GM19023 (cell line): ENCODE results near the gene COQ8A.

Experiments
- ATAC-seq: cut with Tn5 transposase; IDR thresholded peaks from one replicate; pipeline ENCODE4 v1.9.1; 2021; ENCODE audit warnings: mild to moderate bottlenecking, moderate library complexity; ENCODE audit not compliant: unreplicated experiment

Gene COQ8A

DNA sequence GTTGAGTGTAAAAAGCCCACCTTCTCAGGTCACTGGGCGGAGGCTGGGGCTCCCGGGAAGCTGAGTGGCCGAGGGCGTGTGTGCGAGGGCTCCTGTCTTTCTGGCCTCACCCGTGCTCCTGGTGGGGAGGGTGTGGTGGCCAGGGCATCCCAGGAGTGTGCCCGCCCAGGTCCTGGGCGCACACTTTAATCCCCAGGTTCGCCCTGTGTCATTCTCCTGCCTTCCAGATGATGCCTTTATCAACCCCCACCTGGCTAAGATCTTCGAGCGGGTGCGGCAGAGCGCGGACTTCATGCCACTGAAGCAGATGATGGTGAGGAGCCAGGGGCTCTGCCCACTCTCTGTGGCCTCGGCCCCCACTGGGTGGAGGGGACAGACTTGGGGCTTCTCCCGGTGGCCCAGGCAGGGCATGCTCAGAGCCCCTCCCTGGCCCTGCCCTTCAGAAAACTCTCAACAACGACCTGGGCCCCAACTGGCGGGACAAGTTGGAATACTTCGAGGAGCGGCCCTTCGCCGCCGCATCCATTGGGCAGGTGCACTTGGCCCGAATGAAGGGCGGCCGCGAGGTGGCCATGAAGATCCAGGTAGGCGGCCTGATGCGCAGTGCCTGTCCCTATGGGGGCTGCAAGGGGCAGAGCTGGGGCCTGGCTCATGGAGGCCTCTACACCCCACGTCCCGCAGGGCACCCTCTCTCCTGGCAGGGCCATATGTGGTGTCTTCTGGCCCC, 42.5 kb downstream of the COQ8A start:
- no peak for ATAC-seq

GRCh38 chr1:226983247-226983991, 43.3 kb downstream of the COQ8A start:
- ATAC-seq = no peak

DNA sequence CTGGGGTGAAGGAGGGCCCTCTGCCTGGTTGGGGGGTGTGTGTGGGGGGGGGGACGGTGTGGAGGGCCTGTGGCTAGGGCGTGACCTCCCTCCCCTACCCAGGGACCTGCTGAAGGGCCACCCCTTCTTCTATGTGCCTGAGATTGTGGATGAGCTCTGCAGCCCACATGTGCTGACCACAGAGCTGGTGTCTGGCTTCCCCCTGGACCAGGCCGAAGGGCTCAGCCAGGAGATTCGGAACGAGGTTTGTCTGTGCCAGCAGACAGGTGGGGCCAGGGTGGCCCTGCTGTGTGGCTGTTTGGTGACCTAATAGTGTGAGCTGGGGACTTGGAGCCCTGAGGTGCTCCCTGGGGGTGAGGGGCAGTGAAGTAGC, 43.9 kb downstream of the COQ8A start:
- no peak for ATAC-seq

DNA sequence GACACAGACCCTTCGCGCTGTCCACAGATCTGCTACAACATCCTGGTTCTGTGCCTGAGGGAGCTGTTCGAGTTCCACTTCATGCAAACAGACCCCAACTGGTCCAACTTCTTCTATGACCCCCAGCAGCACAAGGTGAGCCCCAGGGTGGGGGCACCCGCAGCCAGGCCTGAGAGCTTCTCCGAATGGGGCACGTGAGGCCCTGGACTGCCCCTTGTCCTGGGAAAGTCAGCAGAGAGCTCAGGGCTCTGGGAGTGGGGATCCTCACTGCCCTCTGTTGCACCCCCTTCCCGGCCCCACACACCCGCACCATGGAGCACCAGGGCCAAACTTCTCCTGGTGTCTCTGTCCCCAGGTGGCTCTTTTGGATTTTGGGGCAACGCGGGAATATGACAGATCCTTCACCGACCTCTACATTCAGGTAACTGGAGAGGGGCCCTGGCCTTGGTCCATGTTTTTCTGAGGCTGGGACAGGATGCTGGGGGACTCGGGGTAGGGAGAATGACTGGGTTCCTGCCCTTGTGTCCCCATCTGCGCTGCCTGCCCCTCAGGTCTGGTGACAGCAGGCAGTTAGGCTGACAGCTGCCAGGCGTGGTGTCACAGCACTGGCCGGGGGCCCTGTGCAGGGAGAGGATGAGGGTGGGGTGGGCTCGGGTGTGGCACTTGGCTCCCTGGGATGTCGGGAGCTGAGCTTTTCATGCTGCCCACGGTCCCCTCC, 44.6 kb downstream of the COQ8A start:
- ATAC-seq = no peak

DNA sequence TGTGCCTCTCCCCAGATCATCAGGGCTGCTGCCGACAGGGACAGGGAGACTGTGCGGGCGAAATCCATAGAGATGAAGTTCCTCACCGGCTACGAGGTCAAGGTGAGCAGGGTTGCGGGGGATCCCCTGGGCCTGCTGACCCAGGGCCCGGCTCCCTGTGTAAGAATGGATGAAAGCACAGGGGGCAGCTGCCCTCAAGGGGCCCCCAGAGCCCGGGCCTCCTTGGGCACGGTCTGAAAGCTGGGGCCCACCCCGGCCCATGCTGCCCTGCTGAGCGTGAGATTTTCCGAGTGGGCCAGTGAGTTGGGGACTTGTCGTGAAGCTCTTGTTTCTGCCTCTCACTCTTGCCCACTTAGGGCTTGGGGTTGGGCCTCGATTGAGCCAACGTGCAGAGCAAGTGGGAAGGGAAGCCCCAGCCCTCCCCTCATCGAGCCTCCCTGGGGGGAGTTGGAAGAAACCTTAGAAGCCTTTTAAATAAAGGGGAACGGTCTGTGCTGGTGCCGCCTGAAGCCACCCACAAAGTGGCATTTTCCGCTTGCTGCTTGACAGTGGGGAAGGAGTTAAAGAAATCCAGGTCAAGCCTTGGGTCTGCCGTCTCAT, 45.2 kb downstream of the COQ8A start:
- no peak for ATAC-seq

DNA sequence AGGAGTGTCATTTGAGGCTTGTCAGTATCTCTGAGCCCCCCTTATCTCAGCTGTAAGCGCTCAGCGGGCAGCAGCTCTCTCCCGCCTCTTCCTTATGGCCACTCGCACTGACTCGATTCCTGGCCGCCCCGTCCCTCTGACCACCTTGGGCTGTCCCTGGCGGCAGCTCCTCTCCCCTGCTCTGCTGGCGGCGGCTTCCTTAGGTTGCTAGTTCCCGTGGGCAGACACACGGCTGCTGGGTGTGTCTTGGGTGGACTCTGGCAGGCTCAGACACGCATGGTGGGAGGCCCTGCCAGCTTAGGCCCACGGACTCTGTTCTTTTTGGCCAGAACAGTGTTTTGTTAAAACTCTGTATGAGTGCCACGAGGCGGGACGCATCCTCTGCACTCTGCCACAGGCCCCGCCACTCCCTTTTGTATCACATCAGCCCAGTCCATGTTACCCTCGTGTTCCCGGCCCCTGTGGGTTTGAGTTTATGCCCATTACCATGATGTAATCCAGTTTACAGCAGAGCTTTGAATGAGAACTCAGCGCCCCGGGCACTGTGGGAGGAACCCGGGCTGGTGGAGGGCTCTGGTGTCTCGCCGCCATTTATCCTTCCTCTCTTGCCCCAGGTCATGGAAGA, 45.9 kb downstream of the COQ8A start:
- no peak for ATAC-seq

DNA sequence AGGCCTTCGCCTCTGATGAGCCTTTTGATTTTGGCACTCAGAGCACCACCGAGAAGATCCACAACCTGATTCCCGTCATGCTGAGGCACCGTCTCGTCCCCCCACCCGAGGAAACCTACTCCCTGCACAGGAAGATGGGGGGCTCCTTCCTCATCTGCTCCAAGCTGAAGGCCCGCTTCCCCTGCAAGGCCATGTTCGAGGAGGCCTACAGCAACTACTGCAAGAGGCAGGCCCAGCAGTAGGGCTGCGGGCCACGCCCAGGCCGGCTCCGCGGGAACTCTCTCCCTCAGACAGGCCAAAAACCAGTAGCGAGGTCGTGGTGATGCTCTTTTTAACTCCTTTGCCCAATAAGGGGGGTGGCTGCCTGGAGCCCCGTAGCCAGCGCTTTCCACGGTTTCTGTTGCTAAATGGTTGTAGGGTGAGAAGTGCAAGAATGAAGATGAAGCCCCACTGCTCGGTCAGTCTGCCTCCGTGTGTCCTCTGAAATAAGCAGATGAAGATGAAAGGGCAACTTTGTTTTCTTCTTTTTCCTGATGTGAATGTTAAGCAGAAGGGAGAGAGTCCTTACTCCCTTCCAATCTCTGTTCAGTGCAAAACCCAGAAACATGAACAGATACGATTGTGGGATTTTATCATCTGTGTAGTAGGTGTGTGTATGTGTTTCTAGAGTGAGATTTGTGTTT, 46.5 kb downstream of the COQ8A start:
- ATAC-seq = no peak

DNA sequence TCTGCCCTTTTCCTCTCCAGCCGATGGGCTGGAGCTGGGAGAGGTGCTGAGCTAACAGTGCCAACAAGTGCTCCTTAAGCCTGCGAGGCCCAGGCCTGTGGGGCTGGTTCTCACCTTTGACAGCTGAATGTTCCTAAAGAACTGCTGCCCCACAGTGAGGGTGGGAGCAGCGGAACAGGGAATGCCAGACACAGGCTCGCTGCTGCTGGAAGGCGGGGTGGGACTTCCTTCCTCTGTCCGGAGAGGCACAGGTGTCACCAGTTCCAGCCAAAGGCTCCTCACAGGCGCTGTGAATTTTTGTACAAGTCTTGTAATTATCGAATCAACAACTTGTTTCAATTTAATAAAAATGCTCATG, 47.1 kb downstream of the COQ8A start:
- no peak for ATAC-seq

DNA sequence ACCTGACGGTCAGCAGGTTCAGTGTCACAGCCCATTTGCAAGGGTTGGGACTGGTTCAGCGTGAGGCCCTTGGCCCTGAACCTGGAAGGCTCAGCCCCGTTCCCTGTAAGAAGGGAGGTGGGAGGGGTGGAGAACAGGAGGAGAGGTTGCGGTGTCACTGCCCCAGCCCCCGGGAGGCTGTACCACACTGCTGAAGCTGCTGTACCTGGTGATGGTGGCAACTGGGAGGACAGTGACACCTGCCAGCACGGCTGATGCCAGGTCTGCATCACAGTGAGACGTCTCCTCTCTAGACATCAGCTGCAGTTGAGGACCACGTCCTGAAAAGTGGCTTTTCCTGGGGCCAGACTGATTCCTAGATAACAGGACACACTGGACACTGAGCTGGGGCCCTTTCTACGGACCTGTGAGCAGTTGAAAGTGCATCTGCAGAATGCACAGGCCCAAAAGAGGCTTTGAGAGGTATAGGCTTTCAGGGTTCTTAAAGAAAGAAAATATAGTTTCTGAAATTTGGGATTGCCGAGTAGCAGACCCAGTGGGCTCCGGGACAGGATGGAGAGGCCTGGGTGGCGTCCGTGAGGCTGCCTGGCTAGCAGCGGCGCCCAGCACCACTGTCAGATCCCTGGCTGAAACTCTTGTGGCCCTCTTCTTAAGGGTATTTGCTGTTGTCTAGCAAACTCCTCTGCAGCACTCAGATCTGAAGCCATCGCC, 47.7 kb downstream of the COQ8A start:
- ATAC-seq = no peak

DNA sequence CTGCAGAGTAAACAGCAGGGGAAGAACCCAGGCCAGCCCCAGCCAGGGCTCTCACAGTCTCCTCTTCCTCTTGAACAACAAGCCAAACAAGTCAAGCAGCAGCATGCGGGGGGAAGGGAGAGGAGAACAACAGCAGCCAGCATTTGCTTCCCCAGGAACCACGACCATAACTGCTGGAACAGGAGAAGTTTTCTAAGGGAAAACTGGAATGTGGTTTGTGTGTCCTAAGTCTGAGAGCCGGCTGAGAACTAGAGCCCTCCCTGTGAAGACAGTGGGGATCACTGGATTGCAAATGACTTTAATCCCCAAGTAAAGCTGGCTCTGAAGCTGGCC, 48.2 kb downstream of the COQ8A start:
- no peak for ATAC-seq

DNA sequence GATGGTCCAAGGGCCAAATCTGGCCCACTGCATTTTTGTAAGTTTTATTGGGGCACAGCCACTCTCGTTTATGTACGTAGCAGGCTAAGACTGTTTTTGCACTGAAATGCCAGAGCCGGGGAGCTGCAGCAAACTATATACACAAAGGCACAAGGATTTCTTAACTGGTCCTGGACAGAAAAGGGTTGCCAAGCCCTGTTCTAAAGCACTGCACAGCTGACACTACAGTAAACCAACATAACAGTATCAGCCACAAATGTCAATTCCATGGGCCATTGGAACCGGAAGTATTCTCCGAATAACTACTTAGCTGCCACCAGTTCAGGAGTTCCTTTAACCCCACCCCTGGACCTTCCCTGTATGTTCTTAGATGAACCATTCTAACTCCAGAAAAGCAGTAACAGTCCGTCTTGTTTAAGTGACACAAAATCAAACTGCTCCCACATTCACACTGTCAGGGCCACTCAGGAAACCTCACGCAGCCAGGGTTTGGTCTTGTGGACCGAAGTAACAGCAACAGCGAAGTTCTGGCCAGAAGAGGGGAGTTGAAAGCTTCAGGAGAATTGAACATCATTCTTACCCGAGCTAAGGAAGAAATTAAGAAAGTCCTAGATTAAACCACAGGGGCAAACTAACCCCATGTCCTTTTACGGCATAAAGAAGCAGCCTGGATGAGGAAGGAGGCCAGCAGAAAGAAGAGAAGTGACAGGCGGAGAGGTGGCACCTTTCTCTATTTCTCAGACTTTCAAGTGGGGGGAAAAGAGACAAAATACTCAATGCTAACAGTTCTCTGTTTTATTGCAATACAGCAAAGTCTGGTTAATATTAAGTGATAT, 49.2 kb downstream of the COQ8A start:
- ATAC-seq = no peak

GRCh38 chr1:226990133-226990716, 50.1 kb downstream of the COQ8A start:
- ATAC-seq = peak; percentile 66

DNA sequence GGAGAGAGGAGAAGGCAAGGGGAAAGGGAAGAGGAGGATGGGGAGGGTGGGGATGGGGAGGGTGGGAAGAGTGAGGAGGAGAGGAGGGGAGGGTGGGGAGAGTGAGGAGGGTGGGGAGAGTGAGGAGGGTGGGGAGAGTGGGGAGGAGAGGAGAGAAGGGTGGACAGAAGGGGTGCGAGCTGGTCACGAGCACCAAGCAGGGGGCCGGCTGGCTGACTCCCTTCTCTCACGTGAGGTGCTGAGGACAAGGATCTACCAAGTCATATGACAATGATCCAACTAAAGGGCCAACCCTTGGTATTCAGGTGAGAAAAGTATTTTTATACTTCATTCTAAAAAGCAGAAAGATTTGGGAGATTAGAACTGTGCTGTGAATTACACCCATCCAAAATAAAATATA, 51.8 kb downstream of the COQ8A start:
- ATAC-seq = no peak

GRCh38 chr1:226993814-226994585, 53.9 kb downstream of the COQ8A start:
- ATAC-seq = no peak

- peak; percentile 12 for ATAC-seq
These were observed 54.7 kb downstream of the COQ8A start for GRCh38 chr1:226994586-226995364.

GRCh38 chr1:226995365-226996332, 55.6 kb downstream of the COQ8A start:
- peak; percentile 92 for ATAC-seq
